Measurements from ENCODE around the gene RFWD3.

Gene RFWD3

DNA sequence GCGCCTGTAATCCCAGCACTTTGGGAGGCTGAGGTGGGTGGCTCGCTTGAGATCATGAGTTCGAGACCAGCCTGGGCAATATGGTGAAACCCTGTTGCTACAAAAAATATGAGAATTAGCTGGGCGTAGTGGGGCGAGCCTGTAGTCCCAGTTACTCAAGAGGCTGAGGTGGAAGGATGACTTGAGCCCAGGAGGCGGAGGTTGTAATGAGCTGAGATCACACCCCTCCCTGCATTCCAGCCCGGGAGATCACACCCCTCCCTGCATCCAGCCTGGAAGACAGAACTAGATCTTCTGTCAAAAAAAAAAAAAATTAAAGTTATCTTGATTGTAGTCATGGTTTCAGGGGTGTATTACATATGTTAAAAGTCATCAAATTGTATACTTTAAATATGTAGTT lies 33.0 kb downstream of the RFWD3 start (continued):
- TF ChIP-seq, protein P1, sequence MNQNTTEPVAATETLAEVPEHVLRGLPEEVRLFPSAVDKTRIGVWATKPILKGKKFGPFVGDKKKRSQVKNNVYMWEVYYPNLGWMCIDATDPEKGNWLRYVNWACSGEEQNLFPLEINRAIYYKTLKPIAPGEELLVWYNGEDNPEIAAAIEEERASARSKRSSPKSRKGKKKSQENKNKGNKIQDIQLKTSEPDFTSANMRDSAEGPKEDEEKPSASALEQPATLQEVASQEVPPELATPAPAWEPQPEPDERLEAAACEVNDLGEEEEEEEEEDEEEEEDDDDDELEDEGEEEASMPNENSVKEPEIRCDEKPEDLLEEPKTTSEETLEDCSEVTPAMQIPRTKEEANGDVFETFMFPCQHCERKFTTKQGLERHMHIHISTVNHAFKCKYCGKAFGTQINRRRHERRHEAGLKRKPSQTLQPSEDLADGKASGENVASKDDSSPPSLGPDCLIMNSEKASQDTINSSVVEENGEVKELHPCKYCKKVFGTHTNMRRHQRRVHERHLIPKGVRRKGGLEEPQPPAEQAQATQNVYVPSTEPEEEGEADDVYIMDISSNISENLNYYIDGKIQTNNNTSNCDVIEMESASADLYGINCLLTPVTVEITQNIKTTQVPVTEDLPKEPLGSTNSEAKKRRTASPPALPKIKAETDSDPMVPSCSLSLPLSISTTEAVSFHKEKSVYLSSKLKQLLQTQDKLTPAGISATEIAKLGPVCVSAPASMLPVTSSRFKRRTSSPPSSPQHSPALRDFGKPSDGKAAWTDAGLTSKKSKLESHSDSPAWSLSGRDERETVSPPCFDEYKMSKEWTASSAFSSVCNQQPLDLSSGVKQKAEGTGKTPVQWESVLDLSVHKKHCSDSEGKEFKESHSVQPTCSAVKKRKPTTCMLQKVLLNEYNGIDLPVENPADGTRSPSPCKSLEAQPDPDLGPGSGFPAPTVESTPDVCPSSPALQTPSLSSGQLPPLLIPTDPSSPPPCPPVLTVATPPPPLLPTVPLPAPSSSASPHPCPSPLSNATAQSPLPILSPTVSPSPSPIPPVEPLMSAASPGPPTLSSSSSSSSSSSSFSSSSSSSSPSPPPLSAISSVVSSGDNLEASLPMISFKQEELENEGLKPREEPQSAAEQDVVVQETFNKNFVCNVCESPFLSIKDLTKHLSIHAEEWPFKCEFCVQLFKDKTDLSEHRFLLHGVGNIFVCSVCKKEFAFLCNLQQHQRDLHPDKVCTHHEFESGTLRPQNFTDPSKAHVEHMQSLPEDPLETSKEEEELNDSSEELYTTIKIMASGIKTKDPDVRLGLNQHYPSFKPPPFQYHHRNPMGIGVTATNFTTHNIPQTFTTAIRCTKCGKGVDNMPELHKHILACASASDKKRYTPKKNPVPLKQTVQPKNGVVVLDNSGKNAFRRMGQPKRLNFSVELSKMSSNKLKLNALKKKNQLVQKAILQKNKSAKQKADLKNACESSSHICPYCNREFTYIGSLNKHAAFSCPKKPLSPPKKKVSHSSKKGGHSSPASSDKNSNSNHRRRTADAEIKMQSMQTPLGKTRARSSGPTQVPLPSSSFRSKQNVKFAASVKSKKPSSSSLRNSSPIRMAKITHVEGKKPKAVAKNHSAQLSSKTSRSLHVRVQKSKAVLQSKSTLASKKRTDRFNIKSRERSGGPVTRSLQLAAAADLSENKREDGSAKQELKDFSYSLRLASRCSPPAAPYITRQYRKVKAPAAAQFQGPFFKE (tag by site-specific recombination; IDR thresholded peaks at IDR 0.05; ENCODE audit: borderline replicate concordance): no peak
- TF ChIP-seq ZNF600 (tag by site-specific recombination; IDR thresholded peaks at IDR 0.05): no peak
- TF ChIP-seq ZNF768 (tag by site-specific recombination; IDR thresholded peaks at IDR 0.05): no peak
- TF ChIP-seq ZNF223 (tag by site-specific recombination; IDR thresholded peaks at IDR 0.05): no peak
- no peak for TF ChIP-seq ZSCAN16 (tag by site-specific recombination; IDR thresholded peaks at IDR 0.05)
- TF ChIP-seq, protein P2, sequence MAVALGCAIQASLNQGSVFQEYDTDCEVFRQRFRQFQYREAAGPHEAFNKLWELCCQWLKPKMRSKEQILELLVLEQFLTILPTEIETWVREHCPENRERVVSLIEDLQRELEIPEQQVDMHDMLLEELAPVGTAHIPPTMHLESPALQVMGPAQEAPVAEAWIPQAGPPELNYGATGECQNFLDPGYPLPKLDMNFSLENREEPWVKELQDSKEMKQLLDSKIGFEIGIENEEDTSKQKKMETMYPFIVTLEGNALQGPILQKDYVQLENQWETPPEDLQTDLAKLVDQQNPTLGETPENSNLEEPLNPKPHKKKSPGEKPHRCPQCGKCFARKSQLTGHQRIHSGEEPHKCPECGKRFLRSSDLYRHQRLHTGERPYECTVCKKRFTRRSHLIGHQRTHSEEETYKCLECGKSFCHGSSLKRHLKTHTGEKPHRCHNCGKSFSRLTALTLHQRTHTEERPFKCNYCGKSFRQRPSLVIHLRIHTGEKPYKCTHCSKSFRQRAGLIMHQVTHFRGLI (tag by site-specific recombination; IDR thresholded peaks at IDR 0.05): no peak
- no peak for TF ChIP-seq ZNF571 (tag by site-specific recombination; IDR thresholded peaks at IDR 0.05)
- TF ChIP-seq HOXC10 (CRISPR knock-in tag; IDR thresholded peaks at IDR 0.05): no peak
- TF ChIP-seq ZNF530 (tag by site-specific recombination; IDR thresholded peaks at IDR 0.05; ENCODE audit: low read depth): no peak
- TF ChIP-seq, protein P3, sequence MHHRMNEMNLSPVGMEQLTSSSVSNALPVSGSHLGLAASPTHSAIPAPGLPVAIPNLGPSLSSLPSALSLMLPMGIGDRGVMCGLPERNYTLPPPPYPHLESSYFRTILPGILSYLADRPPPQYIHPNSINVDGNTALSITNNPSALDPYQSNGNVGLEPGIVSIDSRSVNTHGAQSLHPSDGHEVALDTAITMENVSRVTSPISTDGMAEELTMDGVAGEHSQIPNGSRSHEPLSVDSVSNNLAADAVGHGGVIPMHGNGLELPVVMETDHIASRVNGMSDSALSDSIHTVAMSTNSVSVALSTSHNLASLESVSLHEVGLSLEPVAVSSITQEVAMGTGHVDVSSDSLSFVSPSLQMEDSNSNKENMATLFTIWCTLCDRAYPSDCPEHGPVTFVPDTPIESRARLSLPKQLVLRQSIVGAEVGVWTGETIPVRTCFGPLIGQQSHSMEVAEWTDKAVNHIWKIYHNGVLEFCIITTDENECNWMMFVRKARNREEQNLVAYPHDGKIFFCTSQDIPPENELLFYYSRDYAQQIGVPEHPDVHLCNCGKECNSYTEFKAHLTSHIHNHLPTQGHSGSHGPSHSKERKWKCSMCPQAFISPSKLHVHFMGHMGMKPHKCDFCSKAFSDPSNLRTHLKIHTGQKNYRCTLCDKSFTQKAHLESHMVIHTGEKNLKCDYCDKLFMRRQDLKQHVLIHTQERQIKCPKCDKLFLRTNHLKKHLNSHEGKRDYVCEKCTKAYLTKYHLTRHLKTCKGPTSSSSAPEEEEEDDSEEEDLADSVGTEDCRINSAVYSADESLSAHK (tag by site-specific recombination; IDR thresholded peaks at IDR 0.05): no peak
- no peak for TF ChIP-seq ZNF302 (tag by site-specific recombination; IDR thresholded peaks at IDR 0.05; ENCODE audit: low read depth)
- no peak for TF ChIP-seq ZNF184 (tag by site-specific recombination; IDR thresholded peaks at IDR 0.05)
- TF ChIP-seq ZNF510 (tag by site-specific recombination; IDR thresholded peaks at IDR 0.05; ENCODE audit: insufficient replicate concordance): no peak

DNA sequence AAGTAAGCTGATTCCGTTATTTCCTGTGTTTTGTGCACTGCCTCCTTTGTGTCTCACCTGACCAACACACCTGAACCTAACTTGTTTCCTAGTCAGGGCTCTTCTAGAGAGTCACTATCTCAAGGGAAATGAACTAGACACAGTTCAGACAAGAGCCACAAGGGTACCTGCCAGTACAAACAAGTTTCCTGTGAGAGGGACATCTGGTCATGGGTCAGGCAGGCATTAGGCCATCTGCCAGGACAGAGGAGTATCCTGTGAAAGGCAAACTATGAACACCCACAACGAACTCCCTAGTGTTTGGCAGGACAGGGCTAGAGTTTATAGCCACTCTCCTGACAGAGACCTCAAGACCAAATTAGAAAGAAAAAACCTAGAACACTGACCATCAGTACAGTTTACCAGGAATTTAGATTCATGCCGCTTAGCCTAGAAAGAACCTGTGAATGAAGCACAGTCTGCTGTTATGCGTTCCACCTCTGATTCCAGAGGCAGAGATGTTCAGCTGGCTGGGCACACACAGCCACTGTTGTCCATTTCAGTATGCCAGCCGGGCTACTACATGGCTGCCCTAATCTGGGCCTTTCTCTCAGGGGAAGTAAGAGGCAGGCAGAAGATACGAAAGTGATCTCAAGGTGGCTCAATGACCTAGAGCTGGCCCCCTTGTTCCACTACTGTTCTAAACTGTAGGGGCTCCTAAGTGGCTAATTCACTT lies 39.0 kb downstream of the RFWD3 start:
- Histone ChIP-seq H3K27ac (ENCODE audit: extremely low read depth, low read depth, low read length) (no peak overlapping the region), H3K4me3 (ENCODE audit: low read depth, low read length) (no peak overlapping the region)
- CTCF ChIA-PET: interaction anchor here (0.6 kb wide), 1 partner anchor 133 kb away, joined by 3 read pairs; no protein-coding TSS in a partner anchor
- TF ChIP-seq, protein P4, sequence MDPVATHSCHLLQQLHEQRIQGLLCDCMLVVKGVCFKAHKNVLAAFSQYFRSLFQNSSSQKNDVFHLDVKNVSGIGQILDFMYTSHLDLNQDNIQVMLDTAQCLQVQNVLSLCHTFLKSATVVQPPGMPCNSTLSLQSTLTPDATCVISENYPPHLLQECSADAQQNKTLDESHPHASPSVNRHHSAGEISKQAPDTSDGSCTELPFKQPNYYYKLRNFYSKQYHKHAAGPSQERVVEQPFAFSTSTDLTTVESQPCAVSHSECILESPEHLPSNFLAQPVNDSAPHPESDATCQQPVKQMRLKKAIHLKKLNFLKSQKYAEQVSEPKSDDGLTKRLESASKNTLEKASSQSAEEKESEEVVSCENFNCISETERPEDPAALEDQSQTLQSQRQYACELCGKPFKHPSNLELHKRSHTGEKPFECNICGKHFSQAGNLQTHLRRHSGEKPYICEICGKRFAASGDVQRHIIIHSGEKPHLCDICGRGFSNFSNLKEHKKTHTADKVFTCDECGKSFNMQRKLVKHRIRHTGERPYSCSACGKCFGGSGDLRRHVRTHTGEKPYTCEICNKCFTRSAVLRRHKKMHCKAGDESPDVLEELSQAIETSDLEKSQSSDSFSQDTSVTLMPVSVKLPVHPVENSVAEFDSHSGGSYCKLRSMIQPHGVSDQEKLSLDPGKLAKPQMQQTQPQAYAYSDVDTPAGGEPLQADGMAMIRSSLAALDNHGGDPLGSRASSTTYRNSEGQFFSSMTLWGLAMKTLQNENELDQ (tag by site-specific recombination; IDR thresholded peaks at IDR 0.05; ENCODE audit: low read depth): no peak
- no peak for TF ChIP-seq SCRT2 (tag by site-specific recombination; IDR thresholded peaks at IDR 0.05)
- TF ChIP-seq ZFP41 (tag by site-specific recombination; IDR thresholded peaks at IDR 0.05; ENCODE audit: borderline replicate concordance): no peak
- no peak for TF ChIP-seq ZNF561 (tag by site-specific recombination; IDR thresholded peaks at IDR 0.05; ENCODE audit: borderline replicate concordance)
- TF ChIP-seq ZNF670 (tag by site-specific recombination; IDR thresholded peaks at IDR 0.05; ENCODE audit: low read depth): no peak
- TF ChIP-seq ZBTB17 (tag by site-specific recombination; IDR thresholded peaks at IDR 0.05): no peak
- no peak for TF ChIP-seq ZNF433 (tag by site-specific recombination; IDR thresholded peaks at IDR 0.05; ENCODE audit: low read depth)
- TF ChIP-seq ZBTB7A (tag by site-specific recombination; IDR thresholded peaks at IDR 0.05; ENCODE audit: low read depth): no peak
- no peak for TF ChIP-seq ZNF654 (tag by site-specific recombination; IDR thresholded peaks at IDR 0.05; ENCODE audit: low read depth)
- no peak for TF ChIP-seq GLIS1 (tag by site-specific recombination; IDR thresholded peaks at IDR 0.05)

More for the DNA sequence above, 39.0 kb downstream of the RFWD3 start:
- Histone ChIP-seq H3K4me1 (ENCODE audit: control insufficient read depth, insufficient read depth, low read length) (no peaks in the 10 kb centered on the region), H3K9me3 (ENCODE audit: control insufficient read depth, insufficient read depth, low read depth, low read length) (no peaks in the 10 kb centered on the region), H3K36me3 (ENCODE audit: control insufficient read depth in 2 of 2, insufficient read depth in 1 of 2, low read length in 2 of 2) (peaks cover 47 to 100% of the 10 kb centered on the region in 2 experiments)
- POLR2A ChIA-PET: no interaction called here

All from HEK293 (cell line).